D721Med (cell line): ENCODE data around the gene RABGAP1.

Source experiments
- DNase-seq: peaks from one replicate; pipeline ENCODE4 v3.0.0; 2011; ENCODE audit warnings: low spot score; ENCODE audit not compliant: insufficient read length
- FAIRE-seq: peaks from 2 replicates; lab custom pipeline; 2011; peaks lifted over from hg19 to GRCh38; lab: Jason Lieb, UNC
- CTCF ChIP-seq: IDR thresholded peaks from 2 replicates; pipeline ENCODE4 v1.5.1; 2012; ENCODE audit warnings: mild to moderate bottlenecking, control low read depth; ENCODE audit not compliant: insufficient read depth; ENCODE audit errors: missing control alignments

Gene RABGAP1

GRCh38 chr9:123097430-123098095 lies 156.7 kb downstream of the RABGAP1 start:
- no peak for TF ChIP-seq CTCF
- FAIRE-seq (no peak), DNase-seq (no peak)

- FAIRE-seq, result no peak
- TF ChIP-seq CTCF, result no peak
- DNase-seq, result no peak
These were observed 157.3 kb downstream of the RABGAP1 start for GRCh38 chr9:123098096-123098459.

GRCh38 chr9:123099042-123099441 lies 158.2 kb downstream of the RABGAP1 start:
- DNase-seq, result no peak
- TF ChIP-seq CTCF, result no peak
- FAIRE-seq, result no peak

- DNase-seq, result no peak
- no peak for TF ChIP-seq CTCF
- FAIRE-seq, result no peak
These were observed 158.7 kb downstream of the RABGAP1 start for GRCh38 chr9:123099548-123099947.

GRCh38 chr9:123102375-123103113 lies 161.7 kb downstream of the RABGAP1 start:
- no peak for FAIRE-seq
- DNase-seq, result no peak
- peak; percentile 6 for TF ChIP-seq CTCF

GRCh38 chr9:123104807-123105206 lies 164.0 kb downstream of the RABGAP1 start:
- no peak for TF ChIP-seq CTCF
- FAIRE-seq, result no peak
- DNase-seq, result no peak

GRCh38 chr9:123105490-123105889 lies 164.7 kb downstream of the RABGAP1 start:
- FAIRE-seq, result no peak
- no peak for DNase-seq
- TF ChIP-seq CTCF, result no peak
